ENCODE measurements around the gene ABCB11. TPM values are rescaled to one million over a fixed set of nuclear protein-coding genes. Genes with fewer than 3 reads are reported as not detected.

Gene ABCB11
- total RNA-seq, 1 donor from 2014 or later: not detected

DNA sequence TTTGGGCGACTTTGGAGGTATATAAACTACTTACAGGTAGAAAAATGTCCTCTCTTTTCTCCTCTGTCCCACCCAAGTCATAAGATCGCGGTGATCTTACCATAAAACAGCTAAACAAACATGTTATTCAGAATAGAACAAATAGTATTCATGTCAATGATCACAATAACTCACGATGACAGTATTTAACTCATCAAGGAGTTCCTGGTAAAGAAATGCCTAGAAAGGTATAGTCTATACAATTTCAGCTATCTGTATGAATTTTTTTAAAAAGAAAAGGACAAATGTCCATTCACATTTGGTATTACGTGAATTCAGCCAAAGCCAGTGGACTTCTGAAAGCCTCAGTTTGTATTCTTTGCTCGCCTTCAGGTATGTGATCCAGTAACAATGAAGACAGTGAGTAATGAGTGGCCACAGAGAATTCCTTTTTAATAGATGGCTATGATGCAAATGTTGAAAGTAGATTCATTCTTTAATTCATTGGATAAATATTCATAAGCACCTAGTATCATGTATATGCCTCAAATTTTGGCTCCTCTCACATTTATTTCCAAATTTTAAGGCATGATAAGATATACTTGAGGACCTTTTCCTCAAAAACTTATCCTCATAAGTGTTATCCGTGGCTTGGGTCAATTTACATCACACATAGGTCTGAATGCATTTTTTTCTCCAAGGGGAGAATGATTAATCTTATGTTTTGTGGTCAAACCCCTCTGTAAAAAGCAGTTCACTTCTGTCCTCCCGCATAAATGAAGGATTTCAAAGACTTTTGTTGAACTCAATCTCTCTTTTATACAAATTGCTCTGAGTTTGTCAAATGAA lies 20.3 kb downstream of the ABCB11 start:
- DNase-seq (ENCODE audit: low read depth): no peak

DNA sequence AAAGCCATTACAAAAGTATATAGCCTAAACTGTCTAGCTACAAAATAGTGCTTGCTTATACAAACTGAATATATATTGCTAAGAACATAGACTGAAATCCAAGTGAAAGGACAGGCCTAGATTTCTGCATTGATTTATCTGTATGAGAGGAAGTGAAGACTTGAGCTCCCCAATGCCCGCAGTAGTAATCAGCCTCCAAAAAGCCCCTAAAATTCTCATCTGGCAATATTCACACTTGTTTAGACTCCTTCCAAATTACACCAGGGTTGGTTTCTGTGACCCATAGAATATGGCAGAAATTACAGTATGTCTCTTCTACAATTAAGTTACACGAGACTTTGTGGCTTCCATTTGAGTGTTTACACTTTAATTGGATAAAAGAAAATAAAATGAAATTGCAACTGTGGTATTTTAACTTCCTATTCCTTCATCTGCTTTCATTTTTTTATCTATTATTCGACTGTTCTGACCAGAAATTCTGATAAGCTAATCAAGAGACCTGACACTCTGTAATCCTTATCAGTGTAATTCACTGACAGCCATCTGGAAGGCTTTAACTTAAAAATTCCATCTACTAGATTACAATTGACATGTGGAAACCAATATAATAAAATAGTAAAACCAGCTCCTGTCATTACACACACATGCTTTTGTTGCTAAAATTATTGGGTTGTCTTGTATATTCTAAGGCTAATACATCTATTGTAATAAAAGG lies 21.1 kb downstream of the ABCB11 start:
- DNase-seq (ENCODE audit: low read depth): no peak

DNA sequence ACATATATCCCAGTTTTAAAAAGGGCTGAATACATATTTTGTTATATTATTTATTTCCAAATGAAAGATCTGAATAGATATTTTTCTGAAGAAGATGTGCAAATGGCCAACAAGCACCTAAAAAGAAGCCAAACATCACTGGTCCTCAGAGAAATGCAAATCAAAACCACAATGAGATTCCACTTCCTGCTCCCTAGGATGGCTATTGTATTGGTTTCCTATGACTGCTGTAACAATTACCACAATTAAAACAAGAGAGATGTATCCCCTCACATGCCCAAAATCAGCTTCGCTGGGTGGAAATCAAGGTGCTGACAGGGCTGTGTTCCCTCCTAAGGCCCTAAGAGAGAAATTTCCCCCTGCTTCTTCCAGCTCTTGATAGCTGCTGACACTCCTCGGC lies 23.2 kb downstream of the ABCB11 start:
- DNase-seq (ENCODE audit: low read depth): no peak

DNA sequence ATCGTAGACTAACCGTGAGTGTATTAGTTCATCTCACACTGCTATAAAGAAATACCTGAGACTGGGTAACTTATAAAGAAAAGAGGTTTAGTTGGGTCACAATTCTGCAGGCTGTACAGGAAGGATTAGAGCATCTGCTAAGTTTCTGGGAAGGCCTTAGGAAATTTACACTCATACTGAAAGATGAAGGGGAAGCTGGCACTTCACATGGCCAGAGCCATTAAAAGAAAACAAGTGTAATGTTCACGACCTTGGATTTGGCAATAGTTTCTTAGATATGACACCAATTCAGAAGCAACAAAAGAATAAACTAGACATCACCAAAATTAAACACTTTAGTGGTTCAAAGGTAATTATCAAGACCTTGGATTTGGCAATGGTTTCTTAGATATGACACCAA lies 23.8 kb downstream of the ABCB11 start:
- DNase-seq (ENCODE audit: low read depth): no peak

DNA sequence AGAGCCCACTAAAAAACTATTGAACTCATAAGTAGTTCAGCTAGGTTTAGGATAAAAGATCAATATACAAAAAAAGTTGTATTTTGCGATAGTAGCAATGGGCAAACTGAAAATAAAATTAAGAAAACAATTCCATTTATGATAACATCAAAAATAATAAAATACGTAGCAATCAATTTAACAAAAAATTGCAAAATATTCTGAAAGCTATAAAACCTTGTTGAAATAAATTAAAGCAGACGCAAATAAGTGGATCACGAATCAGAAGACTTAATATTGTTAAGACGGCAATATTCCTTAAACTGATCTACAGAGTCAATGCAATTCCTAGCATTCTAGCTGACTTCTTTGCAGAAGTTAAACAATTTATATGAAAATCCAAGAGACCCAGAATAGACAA lies 24.5 kb downstream of the ABCB11 start:
- DNase-seq (ENCODE audit: low read depth): no peak

DNA sequence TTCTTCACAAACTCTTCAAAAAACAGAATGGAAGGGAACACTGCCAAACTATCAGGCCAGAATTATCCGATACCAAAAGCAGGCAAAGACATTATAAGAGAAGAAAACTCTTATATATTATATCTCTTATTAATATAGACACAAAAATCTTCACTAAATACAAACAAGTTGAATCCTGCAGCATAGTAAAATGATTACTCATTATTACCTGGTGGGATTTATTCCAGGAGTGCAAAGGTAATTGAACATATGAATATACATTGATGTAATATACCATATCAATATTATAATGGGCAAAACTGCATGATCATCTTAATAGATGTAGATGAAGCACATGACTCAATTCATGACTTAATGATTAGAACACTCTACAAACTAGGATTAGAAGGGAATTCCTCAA lies 25.1 kb downstream of the ABCB11 start:
- DNase-seq (ENCODE audit: low read depth): no peak

DNA sequence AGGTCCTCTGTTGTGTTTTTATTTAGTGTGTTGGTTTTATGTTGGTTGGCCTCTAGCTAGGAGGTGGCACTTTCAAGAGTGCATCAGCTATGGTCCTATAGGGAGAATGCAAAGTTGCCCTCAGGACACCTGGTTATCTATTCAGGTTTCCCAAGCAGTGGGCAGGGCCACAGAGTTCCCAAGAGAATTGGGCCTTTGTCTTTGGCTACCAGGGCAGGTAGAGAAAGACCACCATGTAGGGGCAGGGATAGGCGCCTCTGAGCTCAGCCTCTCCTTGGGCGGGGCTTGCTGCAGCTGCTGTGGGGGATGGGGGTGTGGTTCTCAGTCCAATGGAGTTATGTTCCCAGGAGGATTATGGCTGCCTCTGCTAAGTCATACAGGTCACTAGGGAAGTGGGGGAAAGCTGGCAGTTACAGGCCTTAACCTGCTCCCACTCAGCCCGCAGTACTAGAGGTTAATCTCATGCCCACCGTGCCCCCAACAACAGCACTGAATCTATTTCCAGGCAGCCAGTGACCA lies 26.0 kb downstream of the ABCB11 start:
- DNase-seq (ENCODE audit: low read depth): no peak

DNA sequence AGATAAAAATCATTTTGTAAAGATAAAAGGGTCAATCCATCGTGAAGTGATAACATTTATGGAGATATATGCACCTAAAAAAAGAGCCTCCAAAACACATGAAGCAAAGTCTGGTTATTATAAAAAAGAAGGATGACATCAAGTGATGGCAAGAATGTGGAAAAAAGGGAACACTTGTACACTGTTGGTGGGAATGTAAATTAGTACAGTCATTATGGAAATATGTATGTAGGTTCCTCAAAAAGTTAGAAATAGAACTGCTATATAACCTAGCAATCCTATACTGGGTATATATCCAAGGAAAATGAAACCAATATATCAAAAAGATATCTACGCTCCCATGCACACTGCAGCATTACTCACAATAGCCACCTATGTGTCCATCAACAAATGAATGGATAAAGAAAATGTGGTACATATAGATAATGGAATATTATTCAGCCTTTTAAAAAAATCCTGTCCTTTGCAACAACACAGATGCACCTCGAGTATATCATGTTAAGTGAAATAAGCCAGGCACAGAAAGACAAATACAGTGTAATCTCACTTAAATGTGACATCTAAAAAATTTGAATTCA lies 28.9 kb downstream of the ABCB11 start:
- DNase-seq (ENCODE audit: low read depth): no peak

DNA sequence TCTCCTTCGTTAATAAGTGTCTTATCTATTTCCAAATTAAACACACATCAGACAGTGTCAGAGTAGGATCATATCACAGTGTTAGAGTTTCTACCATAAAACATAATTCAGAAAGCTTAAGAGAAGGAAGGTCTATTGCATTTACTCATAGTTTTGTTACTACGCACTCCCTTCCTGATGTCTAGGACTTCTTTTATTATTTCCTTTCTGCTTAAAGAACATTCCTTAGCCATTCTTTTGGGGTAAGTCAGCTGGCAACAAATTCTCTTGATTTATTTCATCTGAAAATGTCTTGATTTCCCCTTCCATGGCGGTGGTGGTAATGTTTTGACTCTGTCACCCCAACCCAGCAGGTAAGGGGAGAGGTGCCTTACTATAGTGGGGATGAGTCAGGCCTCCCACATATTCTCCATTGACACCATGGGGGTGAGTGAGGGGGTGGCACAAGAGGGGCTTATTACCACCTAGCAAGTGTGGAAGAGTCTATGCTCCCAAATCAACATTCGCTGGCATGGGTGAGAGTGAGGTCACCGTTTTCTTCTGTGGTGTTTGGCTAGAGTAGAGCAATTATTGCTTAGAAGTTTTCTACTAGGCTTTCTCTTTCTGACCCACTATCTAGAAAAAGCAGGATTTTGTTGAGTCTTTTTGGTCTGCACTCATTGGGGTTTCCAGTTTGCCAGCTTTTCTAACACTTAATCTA lies 29.9 kb downstream of the ABCB11 start:
- no peak for DNase-seq (ENCODE audit: low read depth)

DNA sequence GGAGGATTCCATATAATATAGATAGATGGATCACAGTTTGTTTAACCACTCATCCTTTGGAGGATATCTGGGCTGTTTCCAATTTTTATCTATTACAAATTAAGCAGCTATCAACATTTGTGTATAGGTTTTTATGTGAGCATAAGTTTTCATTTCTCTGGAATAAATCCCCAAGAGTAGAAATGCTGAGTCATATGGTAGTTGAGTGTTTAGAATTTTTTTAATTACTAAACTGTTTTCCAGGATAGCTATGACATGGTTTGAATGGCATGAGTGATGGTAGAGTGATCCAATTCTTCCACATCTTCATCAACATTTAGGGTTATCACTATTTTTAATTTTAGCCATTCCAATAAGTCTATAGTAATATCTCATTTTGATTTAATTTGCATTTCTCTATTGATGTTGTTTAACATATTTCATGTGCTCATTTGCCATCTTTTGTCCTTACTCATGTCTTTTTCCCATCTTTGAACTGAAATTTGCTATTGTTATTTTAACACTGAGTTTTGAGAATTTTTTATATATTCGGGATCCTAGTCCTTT lies 31.4 kb downstream of the ABCB11 start:
- DNase-seq (ENCODE audit: low read depth): no peak

DNA sequence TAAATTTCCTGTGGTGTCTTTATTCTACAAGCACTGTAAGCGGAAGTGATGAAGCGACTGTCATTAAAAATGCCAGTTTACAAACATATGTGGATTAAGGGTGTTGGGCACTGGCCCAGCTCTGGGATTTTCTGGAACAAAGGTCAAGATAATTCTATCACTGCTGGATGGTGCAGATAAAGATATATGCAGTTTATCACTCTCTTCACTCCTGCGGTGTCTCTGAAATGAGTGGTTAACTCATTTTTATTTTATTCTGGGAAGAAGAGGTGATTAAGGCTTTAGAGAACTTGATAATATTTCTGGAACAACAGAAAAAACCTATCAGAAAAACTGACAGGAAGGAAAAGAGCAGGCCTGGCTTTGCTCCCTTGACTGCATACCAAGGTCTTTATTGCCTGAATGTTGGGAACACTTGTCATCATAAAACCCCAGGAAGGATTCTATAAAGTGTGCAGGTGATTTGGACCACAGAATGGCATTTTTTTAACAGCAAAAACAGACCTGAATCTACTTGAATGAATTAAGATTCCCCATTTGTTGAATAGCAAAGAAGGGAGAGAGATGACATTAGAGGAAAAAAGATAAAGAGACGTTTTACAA lies 32.4 kb downstream of the ABCB11 start:
- no peak for DNase-seq (ENCODE audit: low read depth)

DNA sequence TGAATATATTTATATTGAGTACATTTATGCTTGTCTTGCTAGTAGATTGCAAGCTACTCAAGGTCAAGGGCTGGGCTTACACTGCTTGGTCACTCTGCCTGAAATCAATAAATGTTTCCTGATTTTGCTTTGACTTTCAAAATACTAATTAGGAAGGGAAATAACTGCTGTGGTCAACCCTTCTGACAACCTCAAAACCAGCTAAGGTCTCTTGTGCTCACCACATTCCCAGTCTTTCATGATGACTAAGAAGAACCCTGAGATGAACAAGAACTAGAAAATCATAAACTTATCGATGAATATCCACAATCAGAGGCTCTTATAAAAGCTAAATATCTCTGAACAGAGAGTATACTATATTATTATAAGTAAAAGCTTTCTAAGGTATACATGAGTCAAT lies 33.3 kb downstream of the ABCB11 start:
- DNase-seq (ENCODE audit: low read depth): peak; percentile 28

DNA sequence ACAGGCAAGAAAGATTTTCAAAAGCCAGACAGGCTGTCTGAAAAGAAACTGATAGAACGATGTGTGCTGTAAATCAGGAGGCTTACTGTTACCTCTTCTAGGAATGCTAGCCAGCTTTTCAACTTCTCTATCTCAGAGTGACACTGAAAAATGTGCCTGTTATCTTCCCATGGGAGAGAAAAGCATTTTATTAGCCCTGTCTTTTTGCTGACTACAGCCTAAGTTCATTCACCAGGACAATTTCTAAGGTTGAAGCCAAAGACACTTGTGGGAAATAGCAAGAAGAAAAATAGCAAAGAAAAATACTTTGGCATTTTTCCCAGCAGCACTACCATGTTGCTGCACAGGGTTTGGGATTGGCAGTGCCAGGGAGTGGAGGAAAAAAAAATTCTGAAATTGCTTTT lies 34.0 kb downstream of the ABCB11 start:
- DNase-seq (ENCODE audit: low read depth): peak; percentile 46

DNA sequence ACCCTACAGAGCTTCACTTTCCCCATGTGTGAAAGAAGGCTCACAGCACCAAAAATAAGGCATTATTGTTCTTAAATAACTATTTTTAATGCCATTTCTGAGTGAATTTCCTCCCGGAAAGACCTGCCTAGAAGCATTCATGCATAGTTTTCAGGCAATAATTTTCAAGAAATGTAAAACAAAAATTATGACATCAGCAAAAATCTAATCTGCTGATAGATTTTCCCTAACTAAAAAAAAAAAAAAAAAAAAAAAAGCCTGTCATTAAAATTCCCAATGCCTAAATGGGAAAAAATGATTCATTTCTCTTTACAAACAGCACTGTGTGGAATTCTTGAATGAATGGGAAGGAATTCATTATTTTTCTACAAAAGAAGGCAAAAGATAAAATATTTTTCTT lies 35.4 kb downstream of the ABCB11 start:
- DNase-seq (ENCODE audit: low read depth): no peak

DNA sequence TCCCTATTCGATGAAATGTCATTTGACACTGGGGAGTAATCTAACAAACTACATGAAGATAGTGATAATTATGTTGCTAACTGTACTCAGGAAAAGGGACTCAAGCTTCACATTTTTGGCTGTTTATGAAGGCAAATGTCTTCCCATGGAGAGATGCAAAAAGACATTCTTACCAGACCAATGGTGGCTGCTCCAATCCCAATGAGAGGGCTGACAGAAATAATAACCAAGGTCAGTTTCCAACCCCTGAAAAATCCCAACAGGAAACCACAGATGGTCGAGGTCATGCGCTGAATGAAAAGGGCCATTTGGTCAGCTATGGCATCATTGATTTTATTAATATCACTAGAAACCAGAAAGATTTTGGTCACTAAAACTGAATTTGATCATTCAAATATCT lies 37.6 kb downstream of the ABCB11 start:
- no peak for DNase-seq (ENCODE audit: low read depth)

DNA sequence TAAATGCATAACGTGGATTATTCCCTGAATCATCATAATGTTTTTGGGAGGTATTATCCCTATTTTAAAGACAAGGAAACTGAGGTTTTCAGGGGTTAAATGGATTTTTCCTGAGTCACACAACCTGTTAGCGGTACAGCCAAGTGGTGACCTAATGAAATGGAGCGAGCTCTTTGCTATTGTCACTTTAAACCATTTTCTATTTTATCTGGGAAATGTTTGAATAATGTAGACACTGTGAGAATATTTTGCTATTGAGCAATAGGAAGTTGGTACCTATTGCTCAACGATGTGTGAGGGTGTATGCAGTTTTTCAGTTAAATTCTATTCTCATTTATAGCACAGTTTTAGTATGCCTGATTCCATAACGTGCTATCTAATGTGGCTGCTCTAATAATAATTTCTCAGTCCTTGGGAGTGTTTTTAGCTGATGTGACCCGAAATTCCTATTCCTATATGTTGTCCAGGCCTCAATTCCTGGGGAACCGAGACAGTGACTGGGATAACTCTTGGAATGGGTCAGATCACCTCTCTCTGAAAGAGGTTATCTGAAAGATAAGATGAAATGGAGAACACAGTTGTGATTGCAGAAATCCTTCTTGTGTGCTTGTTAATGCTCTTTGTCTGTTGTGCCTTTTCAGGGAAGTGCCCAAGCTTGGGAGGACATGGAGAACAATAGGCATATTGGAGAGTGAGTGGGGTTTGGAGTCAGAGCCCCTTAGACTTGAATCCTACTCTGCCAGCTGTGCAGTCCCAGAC lies 38.4 kb downstream of the ABCB11 start:
- no peak for DNase-seq (ENCODE audit: low read depth)

DNA sequence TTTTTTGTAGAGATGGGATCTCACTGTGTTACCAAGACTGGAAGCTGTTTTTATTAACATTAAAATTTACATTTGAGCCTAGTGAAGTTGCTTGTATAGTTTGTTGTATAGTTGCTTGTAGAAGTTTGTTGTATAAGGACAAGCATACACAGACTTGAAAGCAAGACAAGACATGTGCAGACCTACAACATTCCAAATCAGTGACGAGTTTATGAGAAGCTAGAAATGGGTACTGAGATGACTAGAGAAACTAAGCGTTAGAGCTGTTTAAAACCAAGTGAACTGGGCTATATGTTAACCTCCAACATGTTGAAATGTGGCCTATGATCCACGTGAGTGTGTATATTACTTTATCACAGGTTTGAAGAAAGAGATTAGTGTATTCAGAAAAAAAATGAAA lies 39.1 kb downstream of the ABCB11 start:
- DNase-seq (ENCODE audit: low read depth): no peak

DNA sequence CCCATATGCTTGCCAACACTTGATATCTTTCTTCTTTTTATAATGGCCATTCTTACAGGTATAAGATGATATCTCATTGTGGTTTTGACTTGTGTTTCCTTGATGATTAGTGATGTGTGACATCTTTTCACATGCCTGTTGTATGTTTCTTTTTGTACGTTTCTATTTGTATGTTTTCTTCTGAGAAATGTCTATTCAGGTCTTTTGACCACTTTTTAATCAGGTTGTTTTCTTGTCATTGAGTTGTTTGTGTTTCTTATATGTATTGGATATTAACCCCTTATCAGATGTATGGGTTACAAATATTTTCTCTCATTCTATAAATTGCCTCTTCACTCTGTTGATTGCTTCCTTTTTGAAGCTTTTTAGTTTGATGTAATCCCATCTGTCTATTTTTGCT lies 42.4 kb downstream of the ABCB11 start:
- DNase-seq (ENCODE audit: low read depth): no peak

DNA sequence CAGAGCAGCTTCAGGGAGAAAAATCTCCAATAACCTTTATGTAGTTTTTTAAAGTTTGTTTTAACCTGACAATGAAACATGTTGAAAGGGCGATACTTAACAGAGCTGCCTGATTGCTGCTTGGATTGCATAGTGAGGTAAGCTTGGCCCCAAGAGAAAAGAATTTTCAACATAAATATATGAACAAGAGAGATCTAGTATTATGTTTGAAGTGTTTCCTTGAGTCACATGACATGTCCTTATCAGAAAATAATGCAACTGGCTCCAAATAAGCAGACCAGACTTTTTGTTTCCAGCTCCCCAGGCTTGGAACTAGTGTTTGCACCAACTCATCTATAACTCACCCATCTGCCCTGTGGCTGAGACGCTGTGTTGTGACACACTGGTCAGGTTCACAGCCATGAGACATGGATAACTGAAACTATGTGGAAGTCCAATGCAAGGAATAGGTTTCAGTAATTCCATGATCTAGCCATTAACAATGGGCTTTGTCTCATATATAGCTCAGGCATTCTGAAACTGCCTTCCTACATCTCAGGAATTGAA lies 44.7 kb downstream of the ABCB11 start:
- DNase-seq (ENCODE audit: low read depth): no peak

DNA sequence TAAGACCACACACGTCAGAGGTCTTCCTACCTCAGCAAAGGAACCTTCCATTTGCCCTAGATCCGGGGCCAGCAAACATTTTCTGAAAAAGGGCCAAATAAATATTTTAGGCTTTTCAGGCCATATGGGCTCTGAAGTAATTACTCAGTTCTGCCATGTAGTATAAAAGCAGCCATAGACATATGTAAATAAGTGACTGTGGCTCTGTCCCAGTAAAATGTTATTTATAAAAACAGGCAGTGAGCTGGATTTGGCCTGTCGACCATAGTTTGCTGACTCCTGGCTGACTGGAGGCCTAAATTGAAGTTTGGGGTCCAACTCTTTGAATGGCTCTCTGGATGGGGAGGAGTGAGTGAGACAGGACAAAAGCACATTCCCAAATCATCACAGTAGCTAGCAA lies 49.5 kb downstream of the ABCB11 start:
- no peak for DNase-seq (ENCODE audit: low read depth)
